Muscle layer of duodenum (tissue), 2 donors: ENCODE results near the gene CLDND2.

Source experiments
- H3K27ac ChIP-seq: one replicate; pipeline ENCODE4 v1.7.0; 2013; ENCODE audit warnings: mild to moderate bottlenecking, low read length
- H3K27me3 ChIP-seq: one replicate; pipeline ENCODE4 v1.7.0; 2013; ENCODE audit warnings: low read depth, mild to moderate bottlenecking, control low read depth, low read length
- H3K36me3 ChIP-seq, 2 donors: one replicate each; pipeline ENCODE4 v1.7.0; 2013; ENCODE audit warnings: low read length in 2 of 2, control low read depth in 1 of 2, mild to moderate bottlenecking in 1 of 2; ENCODE audit not compliant: insufficient read depth in 2 of 2, control insufficient read depth in 1 of 2
- H3K4me1 ChIP-seq, 2 donors: one replicate each; pipeline ENCODE4 v1.7.0; 2013; ENCODE audit warnings: low read length in 2 of 2, mild to moderate bottlenecking in 2 of 2, control low read depth in 1 of 2, moderate library complexity in 1 of 2; ENCODE audit not compliant: insufficient read depth in 2 of 2, control insufficient read depth in 1 of 2
- H3K4me3 ChIP-seq, 2 donors: one replicate each; pipeline ENCODE4 v1.7.0; 2013; ENCODE audit warnings: low read length in 2 of 2, low read depth in 1 of 2, mild to moderate bottlenecking in 1 of 2
- H3K9me3 ChIP-seq, 2 donors: one replicate each; pipeline ENCODE4 v1.7.0; 2013; ENCODE audit warnings: low read length in 2 of 2, control low read depth in 1 of 2, mild to moderate bottlenecking in 1 of 2; ENCODE audit not compliant: control insufficient read depth in 1 of 2
- donor health status: healthy.

Gene CLDND2

DNA sequence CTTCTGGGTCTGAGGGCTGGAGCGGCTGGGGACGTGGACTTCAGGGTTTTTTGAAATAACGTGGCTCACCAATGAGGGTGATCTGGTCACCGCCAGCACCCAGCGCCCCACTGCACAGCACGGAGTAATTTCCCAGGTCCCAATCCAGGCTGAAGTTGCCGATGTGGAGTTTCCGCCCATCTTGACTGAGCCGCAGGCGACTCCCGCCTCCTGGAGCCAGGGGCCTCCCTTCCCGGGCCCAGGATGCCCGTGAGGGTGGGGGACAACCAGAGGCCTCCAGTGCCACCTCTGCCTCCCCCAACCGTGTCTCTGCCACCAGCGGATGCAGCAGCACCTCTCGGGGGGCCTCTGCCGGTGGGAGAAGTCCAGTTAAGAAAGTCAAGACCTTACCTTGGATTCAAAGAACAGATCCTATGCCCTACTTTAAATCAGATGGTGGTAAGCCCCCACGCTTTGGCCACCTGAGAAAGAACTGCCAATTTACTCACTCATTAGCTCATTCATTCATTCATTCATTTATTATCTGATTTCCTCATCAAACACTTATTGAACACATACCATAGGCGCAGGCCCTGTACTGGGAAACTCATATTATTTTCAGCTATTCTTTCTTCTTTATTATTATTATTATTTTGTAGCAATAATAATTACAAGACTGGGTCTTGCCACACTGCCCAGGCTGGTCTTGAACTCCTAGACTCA is 30.8 kb downstream of the CLDND2 start:
- Histone ChIP-seq H3K4me1 (peaks cover 3 to 21% of the 10 kb centered on the region in 2 donors), H3K9me3 (no peaks in the 10 kb centered on the region), H3K27me3 (no peaks in the 10 kb centered on the region), H3K36me3 (no peaks in the 10 kb centered on the region), H3K27ac (no peak overlapping the region), H3K4me3 (no peak overlapping the region)

DNA sequence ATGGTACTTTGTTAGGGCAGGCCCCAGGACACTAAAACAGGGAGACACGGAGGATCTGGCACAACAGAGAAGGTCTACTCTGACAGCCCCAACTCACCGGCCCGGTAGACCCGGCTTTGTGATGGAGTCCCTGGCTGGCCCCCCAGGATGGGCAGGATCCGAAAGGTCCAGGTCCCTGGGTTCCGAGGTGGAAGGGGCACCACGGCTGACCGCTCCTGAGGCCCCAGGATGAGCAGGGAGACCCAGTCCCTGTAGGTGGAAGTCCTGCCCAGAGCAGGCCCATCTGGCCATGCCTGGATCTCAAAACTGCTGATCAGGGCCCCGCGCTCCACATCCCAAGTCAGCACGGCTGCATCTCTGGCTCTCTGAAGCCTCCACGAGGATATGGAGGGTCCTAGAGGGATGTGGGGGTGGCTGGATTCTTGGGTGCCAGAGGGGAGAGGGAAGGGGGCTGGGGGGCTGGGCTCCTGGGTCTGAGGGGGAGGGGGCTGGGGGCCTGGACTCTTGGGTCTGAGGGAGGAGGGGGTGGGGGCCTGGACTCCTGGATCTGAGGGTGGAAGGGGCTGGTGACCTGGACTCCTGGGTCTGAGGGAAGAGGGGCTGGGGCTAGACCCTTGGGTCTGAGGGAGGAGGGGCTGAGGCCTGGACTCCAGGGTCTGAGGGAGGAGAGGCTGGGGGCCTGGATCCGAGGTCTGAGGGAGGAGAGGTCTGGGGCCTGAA is 31.5 kb downstream of the CLDND2 start:
- Histone ChIP-seq H3K4me1 (peaks cover 3 to 21% of the 10 kb centered on the region in 2 donors), H3K27ac (no peak overlapping the region), H3K27me3 (no peaks in the 10 kb centered on the region), H3K36me3 (peaks cover 0 to 3% of the 10 kb centered on the region in 2 donors), H3K4me3 (no peak overlapping the region), H3K9me3 (no peaks in the 10 kb centered on the region)

DNA sequence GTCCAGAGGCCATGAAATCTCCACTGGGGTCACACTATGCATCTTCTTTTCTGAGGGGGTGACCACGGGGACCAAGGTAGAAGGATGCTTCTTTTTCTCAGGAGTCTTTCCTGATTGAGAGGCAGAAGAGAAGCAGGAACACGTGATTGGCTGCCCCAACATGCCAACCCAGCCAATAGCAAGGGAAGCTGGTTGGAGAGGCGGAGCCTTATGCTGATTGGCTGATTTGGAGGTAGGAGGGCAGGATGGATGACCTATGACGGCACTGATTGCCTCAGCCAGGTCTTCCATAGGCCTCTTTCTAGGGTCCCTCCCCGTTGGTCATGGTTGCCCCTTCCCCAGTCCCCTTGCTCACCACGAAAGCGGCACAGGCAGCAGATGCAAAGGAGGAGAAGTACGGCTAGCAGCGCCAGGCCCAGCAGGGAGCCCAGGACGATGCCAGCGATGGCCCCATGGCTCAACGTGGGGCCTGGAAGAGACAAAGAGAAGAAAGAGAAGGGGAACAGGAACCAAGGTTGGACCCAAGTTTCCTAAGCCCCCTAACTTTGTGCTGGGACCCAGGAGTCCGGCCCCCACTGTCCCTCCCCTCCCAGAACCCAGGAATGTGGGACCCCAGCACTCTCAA is 34.9 kb downstream of the CLDND2 start:
- Histone ChIP-seq H3K4me1 (peaks cover 0 to 7% of the 10 kb centered on the region in 2 donors), H3K27me3 (no peaks in the 10 kb centered on the region), H3K4me3 (no peak overlapping the region), H3K36me3 (peaks cover 0 to 17% of the 10 kb centered on the region in 2 donors), H3K9me3 (no peaks in the 10 kb centered on the region), H3K27ac (no peak overlapping the region)

DNA sequence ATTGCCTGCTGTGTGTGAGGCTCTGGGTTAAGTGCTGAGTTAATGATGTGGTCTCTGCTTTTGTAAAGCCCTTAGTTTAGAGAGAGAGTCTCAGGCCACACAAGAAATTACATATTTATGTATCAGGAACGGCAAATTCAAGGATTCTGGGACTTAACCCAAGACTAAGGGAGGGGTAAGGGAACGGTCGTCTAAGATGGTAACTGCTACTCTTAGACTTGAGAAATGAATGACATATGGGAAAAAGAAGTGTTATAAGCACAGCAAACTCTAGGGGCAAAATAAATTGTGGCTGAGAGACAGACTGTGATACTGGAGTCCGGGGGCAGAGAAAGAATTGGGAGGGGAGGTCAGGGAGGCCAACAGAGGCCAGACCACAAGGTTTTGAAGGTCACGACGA is 37.1 kb downstream of the CLDND2 start:
- Histone ChIP-seq H3K9me3 (no peaks in the 10 kb centered on the region), H3K27me3 (no peaks in the 10 kb centered on the region), H3K4me1 (peaks cover 0 to 6% of the 10 kb centered on the region in 2 donors), H3K27ac (no peak overlapping the region), H3K4me3 (no peak overlapping the region), H3K36me3 (peaks cover 0 to 17% of the 10 kb centered on the region in 2 donors)

DNA sequence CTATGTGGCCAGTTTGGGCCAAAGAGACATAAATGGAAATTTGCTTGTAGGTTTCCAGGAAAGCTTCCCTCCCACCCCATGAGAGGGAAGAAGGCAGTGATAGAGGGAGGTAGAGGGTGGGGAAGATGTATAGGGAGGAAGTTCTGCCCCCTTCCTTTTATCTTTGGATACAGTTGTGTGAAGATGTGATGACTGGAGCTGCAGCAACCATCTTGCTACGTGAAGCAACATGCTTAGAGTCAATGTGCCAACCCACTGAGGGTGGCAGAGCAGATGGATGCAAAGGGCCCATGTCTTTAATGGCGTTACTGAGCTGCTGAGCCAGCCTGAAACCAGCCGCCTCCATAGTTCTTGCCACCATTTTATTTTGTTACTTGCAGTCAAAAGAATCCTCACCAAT is 37.6 kb downstream of the CLDND2 start:
- Histone ChIP-seq H3K36me3 (peaks cover 0 to 17% of the 10 kb centered on the region in 2 donors), H3K27me3 (peaks cover 1% of the 10 kb centered on the region), H3K4me1 (peaks cover 0 to 6% of the 10 kb centered on the region in 2 donors), H3K4me3 (no peak overlapping the region), H3K27ac (no peak overlapping the region), H3K9me3 (no peaks in the 10 kb centered on the region)

DNA sequence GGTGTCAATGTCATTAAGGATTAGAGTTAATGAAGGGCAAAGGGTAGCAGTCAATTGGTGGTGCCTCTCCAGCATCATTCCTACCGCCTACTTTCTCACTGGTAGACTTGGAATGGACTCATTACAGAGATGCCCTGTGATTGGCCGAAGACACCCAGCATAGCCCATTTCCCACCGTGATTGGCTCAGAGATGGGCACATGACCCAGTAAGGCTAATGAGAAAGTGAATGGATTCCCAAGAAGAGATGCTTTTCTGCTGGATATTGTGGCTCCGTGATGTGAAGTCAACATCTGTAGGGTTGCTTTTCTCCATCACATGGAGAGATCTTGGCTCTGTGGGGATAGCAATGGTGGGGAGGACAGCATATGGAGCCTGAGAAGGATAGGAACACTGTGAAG is 38.4 kb downstream of the CLDND2 start:
- H3K36me3 ChIP-seq = peaks cover 0 to 17% of the 10 kb centered on the region in 2 donors
- peaks cover 7% of the 10 kb centered on the region for H3K27me3 ChIP-seq
- H3K4me1 ChIP-seq = peaks cover 0 to 6% of the 10 kb centered on the region in 2 donors
- H3K27ac ChIP-seq = no peak overlapping the region
- H3K9me3 ChIP-seq = no peaks in the 10 kb centered on the region
- no peak overlapping the region for H3K4me3 ChIP-seq

DNA sequence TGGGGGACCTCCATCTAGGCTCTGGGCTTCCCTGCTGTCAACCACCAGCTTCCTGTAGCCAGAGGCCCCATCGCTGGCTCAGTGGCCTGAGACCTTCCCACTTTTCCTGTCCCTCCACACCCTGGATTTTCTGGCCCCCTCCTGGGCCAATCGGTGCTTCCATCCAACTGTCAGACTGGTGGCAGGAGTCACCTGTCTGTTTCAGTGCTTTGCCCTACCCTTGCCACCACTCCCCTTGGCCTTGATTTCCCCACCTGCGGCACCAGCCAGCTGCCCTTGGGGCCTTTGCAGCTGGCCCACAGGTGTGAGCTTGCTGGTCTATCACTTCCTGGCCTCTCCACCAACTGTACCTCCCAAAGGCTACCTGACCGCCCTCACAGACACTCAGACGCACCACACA is 39.4 kb downstream of the CLDND2 start:
- Histone ChIP-seq H3K4me1 (peaks cover 0 to 6% of the 10 kb centered on the region in 2 donors), H3K4me3 (no peak overlapping the region), H3K9me3 (no peaks in the 10 kb centered on the region), H3K27ac (no peak overlapping the region), H3K27me3 (peaks cover 7% of the 10 kb centered on the region), H3K36me3 (peaks cover 0 to 17% of the 10 kb centered on the region in 2 donors)

DNA sequence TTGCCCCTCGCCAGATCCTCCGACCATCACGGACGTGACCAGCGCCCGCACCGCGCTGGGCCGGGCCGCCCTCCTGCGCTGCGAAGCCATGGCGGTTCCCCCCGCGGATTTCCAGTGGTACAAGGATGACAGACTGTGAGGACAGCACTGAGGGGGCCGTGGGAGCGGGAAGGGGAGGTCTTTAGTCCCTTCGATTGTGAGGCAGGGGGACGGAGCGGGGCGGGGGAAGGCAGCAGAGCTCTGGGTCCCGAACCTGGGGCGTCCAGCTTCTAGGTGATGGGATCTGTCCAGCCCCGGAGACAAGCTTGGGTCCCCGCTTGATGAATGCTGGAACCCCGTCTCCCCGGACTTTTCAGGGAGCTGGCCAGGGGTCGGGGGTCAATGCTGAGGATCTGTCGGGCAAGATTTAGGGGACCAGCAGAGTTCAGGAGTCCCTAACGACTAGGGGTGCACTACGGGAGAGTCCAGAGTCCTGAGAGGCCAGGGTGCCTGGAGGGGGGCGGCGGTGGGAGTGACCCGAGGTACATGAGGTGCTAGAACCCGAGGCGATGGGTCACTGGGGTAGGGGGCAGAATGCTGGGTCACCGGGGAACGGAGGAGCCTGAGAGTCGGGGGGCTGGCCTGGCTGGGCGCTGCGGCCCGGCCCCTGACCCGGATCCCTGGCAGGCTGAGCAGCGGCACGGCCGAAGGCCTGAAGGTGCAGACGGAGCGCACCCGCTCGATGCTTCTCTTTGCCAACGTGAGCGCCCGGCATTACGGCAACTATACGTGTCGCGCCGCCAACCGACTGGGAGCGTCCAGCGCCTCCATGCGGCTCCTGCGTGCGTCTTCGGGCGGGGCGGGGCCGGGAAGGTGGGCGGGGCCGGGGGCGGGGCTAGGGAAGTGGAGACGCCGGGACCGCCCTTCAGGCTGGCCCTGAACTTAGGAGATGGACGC is 41.5 kb downstream of the CLDND2 start:
- H3K36me3 ChIP-seq = peaks cover 0 to 14% of the 10 kb centered on the region in 2 donors
- H3K27ac ChIP-seq = no peak overlapping the region
- peaks cover 0 to 6% of the 10 kb centered on the region in 2 donors for H3K4me1 ChIP-seq
- peaks cover 11% of the 10 kb centered on the region for H3K27me3 ChIP-seq
- no peaks in the 10 kb centered on the region for H3K9me3 ChIP-seq
- H3K4me3 ChIP-seq = peak overlapping the region in 1 of 2 donors; percentile 19

DNA sequence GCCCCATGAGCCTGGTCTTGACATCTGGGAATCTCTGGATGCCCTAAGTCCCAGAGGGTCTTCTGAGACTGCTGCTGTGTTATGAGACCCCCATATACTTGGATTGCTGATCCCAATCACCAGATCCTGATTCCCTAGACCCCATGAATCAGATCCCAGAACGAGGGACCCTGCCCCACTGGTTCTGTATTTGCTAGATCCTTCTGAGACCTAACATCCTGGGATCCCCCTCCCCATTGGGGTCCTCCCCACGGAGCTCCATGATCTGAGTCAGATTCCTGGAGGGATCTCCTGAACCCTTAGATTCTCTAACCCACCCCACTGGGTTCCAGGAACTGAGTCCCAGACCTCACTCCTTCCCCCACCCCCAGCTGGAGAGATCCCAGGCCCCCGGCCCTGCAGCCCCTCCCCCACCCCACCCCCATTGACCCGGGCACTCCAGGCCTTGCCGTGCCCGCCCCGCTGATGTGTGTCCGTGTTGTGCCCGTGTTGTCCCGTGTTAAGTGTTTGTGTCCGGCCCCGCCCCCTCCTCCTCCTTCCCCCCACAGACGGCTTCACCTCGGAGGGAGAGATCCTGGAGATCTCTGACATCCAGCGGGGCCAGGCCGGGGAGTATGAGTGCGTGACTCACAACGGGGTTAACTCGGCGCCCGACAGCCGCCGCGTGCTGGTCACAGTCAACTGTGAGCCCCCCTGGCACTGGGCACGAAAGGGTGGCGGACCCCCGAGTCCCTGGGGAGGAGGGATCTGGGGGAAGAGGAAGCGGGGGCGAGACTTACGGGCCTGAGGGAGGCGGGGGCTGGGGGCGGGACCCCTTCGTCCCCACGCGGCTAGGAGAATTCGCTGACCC is 42.4 kb downstream of the CLDND2 start:
- H3K4me3 ChIP-seq = no peak overlapping the region
- H3K9me3 ChIP-seq = no peaks in the 10 kb centered on the region
- H3K27ac ChIP-seq = no peak overlapping the region
- H3K27me3 ChIP-seq = peaks cover 11% of the 10 kb centered on the region
- H3K36me3 ChIP-seq = peaks cover 0 to 11% of the 10 kb centered on the region in 2 donors
- peaks cover 0 to 6% of the 10 kb centered on the region in 2 donors for H3K4me1 ChIP-seq
